GM12891 (cell line): Measurements from ENCODE around the gene GOLGA6L7.
"Not testable (repeated sequence)": the region's sequence is repeated elsewhere in the genome, so short reads cannot be mapped to it uniquely, and the experiment has no call there.

Source experiments
- PAX5 ChIP-seq: IDR thresholded peaks from 2 replicates; pipeline ENCODE4 v1.6.1; 2011; ENCODE audit warnings: low read length, moderate library complexity, mild to moderate bottlenecking; ENCODE audit not compliant: insufficient read depth, severe bottlenecking
- POLR2A ChIP-seq: IDR thresholded peaks from 2 replicates; pipeline ENCODE4 v1.6.1; 2011; ENCODE audit warnings: low read depth, low read length, control low read depth
- POLR2AphosphoS5 ChIP-seq: IDR thresholded peaks from 2 replicates; pipeline ENCODE4 v1.6.1; 2011; ENCODE audit warnings: low read depth, low read length, control low read depth

DNA sequence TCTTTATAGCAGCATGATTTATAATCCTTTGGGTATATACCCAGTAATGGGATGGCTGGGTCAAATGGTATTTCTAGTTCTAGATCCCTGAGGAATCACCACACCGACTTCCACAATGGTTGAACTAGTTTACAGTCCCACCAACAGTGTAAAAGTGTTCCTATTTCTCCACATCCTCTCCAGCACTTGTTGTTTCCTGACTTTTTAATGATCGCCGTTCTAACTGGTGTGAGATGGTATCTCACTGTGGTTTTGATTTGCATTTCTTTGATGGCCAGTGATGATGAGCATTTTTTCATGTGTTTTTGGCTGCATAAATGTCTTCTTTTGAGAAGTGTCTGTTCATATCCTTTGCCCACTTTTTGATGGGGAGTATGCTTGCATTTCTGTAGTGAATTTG is 30.3 kb downstream of the GOLGA6L7 start:
- not testable (repeated sequence) for TF ChIP-seq POLR2AphosphoS5, POLR2A, PAX5
